Epithelial cell of proximal tubule (primary cell): ENCODE results near the gene BCAP31. TPM values are rescaled to one million over a fixed set of nuclear protein-coding genes. Genes with fewer than 3 reads are reported as not detected.

Source experiments
- DNase-seq: peaks from one replicate; pipeline ENCODE4 v3.0.0-alpha.2; 2011; ENCODE audit warnings: low read depth
- H3K4me3 ChIP-seq: 2 replicates; pipeline ENCODE4 v1.5.1; 2011; ENCODE audit warnings: low read depth, mild to moderate bottlenecking, low read length
- CTCF ChIP-seq: conservative IDR thresholded peaks from 2 replicates; pipeline ENCODE4 v1.5.1; 2012; ENCODE audit warnings: low read depth, mild to moderate bottlenecking, low read length
- total RNA-seq: library from RNA; depleted of rRNA; stranded (reverse); fragments of >200 nt; gene quantifications from 2 replicates; pipeline ENCODE4 v1.2.3, GENCODE V29; 2015

BCAP31 gene
- total RNA-seq, 1 donor from 2014 or later, result 163 TPM

GRCh38 chrX:153769865-153770600, 45.8 kb upstream of the BCAP31 start:
- no peak for TF ChIP-seq CTCF
- H3K4me3 ChIP-seq, result no peak overlapping the region
- DNase-seq, result no peak

DNA sequence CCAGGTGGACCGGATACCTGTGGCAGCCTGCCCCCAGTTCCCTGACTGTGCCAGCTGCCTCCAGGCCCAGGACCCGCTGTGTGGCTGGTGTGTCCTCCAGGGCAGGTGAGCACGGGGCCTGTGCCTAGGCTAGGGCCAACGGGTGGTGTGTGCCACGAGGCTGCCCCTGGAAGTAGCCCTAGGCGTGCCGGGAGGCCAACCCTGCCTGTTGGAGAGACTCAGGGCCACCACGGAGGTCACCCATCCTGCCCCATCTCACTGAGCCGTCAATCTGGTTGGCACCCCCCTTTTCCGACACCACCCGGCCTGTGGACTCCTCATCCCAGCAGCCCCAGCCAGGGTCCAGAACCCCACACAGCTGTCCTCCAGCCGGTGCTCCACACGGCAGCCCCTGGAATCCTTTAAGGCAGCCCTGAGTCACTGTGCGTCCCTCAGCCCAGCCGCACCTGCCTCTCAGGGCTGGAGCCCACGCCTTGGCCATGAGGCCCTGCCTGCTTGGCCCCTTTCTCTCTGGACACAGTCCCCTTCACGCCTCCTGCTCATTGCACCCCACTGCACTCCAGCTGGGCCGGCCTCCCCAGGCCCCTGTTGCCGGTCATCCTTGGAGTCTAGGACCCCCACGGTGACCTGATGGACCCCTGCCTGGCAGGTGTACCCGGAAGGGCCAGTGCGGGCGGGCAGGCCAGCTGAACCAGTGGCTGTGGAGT, 45.1 kb upstream of the BCAP31 start:
- no peak overlapping the region for H3K4me3 ChIP-seq
- DNase-seq, result no peak
- TF ChIP-seq CTCF, result no peak

DNA sequence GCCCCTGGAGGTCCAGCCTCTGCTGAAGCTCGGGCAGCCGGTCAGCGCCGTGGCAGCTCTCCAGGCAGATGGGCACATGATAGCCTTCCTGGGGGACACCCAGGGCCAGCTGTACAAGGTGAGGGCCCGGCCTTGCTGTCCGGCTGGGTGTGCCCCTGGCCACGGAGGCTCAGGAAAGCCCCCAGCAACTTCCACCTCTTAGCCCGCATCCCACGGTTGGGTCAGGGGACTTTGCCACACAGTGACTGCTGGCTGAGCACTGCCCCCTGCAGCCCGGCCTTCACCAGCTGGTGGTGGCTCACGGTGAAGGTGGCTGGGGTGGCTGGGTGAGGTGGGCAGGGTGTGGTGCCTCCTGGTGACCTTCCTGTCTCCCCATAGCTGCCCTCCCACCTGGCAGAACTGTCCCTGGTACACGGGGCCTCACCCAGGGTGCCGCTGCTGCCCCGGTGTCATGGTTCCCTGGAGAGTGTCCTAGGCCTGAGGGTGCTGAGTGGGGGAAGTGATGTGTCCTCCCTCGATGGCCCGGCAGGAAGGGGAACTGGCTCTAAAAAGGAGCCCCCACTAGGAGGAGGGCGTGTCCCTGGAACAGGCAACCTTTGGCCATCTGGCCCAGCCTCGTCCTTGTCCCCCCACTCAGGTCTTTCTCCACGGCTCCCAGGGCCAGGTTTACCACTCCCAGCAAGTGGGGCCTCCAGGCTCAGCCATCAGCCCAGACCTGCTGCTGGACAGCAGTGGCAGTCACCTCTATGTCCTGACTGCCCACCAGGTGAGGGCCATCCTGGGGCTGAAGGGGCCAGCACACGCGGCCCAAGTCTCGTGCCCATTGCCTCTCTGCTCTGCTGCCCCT, 44.3 kb upstream of the BCAP31 start:
- no peak for DNase-seq
- peak; percentile 14 for TF ChIP-seq CTCF
- H3K4me3 ChIP-seq, result no peak overlapping the region

DNA sequence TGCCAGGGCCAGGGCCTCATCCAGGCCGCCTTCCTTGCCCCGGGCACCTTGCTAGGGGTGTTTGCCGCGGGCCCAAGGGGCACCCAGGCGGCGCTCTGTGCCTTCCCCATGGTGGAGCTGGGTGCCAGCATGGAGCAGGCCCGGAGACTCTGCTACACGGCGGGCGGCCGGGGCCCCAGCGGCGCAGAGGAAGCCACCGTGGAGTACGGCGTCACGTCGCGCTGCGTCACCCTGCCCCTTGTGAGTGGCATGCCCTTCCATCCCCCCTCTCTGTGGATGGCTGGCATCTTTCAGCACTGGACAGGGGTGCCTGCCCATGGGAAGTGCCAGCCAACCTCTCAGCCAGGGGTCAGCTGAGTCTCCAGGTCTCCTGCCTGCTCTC, 43.5 kb upstream of the BCAP31 start:
- TF ChIP-seq CTCF, result no peak
- H3K4me3 ChIP-seq, result no peak overlapping the region
- no peak for DNase-seq

DNA sequence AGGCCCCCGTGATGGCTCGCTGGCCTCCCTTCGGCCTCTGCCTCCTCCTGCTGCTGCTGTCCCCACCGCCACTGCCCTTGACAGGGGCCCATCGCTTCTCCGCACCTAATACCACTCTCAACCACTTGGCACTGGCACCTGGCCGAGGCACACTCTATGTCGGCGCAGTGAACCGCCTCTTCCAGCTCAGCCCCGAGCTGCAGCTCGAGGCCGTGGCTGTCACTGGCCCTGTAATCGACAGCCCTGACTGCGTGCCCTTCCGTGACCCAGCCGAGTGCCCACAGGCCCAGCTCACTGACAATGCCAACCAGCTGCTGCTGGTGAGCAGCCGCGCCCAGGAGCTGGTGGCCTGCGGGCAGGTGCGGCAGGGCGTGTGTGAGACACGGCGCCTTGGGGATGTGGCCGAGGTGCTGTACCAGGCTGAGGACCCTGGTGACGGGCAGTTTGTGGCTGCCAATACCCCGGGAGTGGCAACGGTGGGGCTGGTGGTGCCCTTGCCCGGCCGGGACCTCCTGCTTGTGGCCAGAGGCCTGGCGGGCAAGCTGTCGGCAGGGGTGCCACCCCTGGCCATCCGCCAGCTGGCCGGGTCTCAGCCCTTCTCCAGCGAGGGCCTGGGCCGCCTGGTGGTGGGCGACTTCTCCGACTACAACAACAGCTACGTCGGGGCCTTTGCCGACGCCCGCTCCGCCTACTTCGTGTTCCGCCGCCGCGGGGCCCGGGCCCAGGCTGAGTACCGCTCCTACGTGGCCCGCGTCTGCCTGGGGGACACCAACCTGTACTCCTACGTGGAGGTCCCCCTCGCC, 42.9 kb upstream of the BCAP31 start:
- TF ChIP-seq CTCF, result no peak
- DNase-seq, result no peak

DNA sequence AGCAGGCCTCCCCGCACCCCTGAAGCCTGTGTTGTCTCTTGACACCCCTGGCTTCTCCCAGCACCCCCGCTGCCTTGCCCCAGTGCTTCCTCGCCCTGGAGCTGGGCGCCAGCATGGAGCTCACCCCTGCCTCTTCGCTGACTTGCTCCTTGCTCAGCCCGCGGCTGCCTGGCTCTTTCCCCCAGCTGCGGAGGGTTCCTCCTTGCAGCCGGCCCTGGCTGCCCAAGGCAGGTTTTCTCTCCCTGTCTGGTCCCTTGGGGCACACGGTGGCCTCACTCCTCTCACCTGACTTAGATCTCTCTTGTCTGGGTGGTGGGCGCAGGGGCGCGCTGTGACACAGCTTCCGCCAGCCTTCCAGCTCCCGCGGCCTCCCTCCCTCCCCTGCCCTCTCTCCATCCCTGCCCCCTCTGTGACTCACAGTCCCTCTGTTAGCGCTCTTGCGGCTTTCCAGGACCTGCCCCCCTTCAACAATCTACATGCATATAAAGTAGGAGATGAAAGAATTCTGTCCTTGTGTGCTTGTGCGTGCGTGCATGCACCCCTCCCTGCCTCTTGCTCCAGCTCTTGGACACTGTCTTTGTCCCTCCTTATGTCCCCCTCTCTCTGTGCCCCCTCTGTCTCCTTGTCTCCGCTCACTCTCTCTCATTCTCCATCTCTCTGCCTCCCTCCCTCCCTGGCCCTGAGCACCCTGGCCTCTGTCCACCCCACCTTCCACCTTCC, 42.1 kb upstream of the BCAP31 start:
- TF ChIP-seq CTCF, result no peak
- no peak for DNase-seq
- H3K4me3 ChIP-seq, result peak overlapping the region; percentile 12

More for the DNA sequence above, 42.9 kb upstream of the BCAP31 start:
- no peak overlapping the region for H3K4me3 ChIP-seq
